OCI-M2 (cell line): Measurements from ENCODE around the gene SEMA4D.

Source experiments
- DNase-seq: peaks from one replicate; lab custom pipeline; 2025; ENCODE audit not compliant: unreplicated experiment; lab: John Stamatoyannopoulos, UW

Gene SEMA4D

DNA sequence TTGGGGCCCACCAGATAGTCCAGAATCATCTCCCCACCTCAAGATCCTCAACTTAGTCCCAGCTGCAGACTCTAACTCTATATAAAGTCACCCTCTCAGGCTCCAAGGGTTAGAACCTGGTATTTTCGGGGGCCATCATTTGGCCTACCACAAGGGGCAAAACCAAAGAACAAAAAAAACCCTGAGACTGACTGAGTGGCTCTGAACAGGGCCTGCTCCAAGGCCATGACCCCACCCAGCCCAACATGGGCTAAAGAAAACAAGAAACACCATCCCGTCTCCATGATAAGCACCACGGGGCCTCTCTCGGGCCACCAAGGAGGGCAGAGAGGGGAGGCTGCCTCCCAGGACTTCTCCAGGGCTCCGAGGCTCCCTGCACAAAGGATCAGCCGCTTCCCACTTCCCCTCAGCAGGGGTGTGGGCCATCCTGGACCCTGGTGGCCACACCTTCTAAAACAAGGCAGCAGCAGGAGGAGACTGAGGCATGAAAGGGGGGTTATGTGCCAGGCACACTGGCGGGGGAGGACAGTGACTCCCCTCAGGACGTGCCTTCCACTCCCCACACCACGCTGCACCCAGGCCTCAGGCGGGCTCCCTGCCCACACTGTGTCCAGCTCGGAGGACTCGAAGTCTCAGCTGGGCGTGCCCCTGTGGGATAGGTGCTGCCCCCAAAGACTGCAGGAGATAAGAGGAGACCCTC, 51.5 kb downstream of the SEMA4D start:
- DNase-seq = no peak

DNA sequence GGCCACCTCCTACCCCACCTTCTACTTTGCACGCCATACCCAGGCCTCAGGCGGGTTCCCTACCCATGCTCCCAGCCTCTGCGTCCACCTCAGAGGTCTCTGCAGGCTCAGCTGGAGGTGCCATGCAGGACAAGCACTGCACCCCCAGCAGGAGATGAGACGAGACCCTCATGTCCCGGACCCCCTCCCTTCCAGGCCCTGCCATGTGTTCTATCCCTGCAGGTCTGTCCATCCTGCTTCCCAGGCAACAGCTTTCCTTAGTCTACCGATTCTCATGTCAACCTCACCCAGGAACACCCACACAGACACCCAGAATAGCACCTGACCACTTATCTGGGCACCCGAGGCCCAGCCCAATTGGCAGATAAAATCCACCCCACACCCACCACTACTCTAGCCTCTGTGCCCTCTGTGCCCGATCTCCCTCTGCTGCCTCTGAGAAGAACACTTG, 52.1 kb downstream of the SEMA4D start:
- no peak for DNase-seq

DNA sequence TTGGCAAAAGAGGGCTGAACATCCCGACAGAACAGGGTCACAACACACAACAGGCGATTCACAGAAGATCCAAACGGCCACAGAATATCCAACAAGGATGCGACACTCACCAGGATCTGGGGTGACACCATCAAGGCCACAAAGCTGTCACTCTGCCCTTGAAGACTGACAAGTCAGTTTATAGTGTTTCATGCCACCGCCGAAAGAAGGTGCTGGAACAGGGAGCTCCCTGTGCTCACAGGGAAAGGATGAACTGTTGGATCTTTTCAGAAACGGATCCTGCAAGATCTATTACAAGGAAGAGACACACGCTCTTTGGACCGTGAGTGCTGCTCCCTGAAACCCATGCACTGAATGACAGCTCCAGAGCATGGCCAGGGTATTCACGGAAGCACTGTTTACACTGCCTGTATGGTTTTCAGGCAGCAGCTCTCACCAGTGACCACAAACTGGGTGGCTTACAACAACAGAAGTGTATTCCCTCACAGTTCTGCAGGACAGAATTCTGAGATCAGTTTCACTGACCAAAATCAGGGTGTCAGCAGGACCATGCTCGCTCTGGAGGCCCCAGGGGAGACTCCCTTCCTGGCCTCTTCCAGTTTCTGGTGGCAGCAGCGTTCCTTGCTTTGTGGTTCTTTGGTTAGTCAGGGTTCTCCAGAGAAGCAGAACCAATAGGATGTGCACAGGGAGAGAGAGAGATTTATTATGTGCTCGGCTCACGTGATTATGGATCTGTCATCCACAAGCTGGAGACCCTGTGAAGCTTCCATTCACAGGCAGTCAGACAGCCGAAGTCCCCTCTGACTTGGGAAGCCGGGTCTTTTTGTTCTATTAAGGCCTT, 52.8 kb downstream of the SEMA4D start:
- no peak for DNase-seq

DNA sequence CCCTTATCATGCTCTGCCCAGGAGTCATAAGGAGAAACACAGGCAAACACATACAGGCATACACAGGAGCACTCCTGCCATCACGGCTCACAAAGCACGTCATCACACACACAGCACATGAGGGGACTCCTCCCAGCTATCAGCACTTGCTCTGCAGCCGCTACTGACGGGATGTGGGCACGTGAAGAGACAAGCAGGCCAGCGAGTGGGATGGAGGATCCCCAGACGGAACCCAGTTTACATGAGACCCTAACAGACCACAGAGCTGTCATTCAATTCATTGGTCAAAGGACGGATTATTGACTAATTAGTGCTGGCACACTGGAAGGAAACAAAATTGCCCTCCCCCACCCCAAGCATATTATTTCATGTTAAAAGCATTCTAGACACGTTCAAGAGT, 53.6 kb downstream of the SEMA4D start:
- no peak for DNase-seq

DNA sequence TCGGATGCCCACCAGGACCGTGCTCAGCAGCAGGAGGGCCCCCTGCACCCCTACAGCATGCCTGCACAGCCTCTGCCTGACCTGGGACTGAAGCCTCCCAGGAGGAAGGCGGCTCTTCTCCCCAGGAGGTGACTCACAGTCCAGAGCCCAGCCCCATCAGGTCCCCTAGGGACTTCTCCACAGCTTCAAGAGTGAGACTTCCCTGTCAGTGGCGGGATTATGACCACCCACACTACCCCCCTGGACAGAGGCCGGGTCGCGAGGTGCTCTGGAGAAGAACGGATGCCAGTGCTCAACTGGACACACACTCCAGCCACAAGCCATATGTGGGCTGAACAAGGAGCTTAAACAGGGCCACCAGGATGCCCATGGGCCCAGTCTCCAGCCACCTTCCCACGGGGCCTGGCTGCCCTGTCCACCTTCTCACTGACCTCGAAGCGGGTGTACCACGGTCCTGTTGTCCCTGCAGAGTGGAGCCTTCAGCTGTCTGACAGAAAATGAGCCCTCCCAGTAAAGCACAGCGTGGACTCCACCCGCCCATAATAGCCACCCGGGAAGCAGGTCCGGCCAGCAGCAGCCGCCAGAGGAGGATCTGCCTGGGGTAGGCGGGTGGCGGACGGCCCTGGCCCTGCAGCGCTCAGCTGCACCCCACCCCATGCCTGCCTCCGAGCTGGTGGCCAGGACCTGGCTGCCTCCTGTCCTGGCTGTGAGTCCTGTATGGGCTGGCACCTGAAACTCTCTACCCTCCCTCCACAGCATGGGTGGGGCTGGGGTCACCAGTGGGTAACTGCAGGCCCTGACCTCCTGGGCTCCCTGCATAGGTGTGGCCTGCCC, 54.7 kb downstream of the SEMA4D start:
- no peak for DNase-seq

DNA sequence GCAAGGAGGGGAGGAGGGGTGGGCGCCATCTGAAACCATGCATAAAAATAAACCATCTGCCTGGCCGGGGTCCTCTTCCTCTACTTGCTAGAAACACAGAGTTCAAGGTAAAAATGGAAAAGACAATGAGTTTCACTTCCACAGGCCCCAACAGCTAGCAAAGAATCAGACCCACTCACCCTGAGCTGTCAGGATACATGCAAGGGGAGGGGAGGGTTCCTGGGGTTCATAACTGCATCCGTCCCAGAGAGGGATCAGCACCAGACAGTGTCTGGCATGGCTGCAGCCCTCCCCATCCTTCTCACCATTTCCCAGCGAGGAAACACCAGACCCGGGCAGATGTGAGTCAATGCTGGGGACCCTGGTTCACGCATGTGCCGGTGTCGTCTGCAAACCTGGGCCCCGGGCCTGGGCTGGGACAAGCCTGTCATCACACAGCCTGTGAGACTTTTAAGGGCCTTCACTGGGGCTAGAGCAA, 55.4 kb downstream of the SEMA4D start:
- DNase-seq = no peak

DNA sequence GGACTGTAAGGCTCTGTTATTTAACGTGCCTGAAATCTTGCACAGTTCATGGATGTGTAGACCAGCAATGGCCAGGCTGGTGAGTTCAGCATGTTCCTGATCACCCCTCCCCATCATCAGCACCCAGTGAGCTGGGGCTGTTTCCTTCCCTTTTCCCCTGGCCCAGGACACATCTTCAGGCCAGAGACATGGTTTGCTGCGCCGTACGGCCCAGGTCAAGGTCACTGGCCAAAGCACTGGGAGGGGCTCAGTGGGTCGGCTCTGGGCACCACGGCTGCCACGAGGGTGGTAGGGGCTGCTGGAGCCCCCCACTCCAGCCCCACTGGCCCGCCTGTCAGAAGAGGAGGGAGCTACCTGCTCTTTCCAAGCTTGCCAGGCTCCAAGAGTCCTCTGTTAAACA, 55.9 kb downstream of the SEMA4D start:
- DNase-seq = no peak

DNA sequence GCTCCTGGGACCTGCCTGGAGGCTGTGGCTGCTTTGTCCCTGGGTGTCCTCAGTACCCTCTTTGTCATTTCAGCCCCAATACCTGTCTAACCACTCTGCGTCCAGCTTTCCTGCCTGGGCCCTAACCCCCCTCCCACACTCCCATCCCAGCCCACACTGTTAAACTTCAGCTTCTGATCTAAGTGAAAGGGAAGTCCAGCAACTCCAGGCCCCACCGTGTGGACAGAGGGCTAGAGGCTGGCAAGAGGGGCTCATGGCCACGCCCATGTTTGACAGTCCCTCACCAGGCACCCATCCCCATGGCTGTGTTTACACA, 56.3 kb downstream of the SEMA4D start:
- DNase-seq = no peak

DNA sequence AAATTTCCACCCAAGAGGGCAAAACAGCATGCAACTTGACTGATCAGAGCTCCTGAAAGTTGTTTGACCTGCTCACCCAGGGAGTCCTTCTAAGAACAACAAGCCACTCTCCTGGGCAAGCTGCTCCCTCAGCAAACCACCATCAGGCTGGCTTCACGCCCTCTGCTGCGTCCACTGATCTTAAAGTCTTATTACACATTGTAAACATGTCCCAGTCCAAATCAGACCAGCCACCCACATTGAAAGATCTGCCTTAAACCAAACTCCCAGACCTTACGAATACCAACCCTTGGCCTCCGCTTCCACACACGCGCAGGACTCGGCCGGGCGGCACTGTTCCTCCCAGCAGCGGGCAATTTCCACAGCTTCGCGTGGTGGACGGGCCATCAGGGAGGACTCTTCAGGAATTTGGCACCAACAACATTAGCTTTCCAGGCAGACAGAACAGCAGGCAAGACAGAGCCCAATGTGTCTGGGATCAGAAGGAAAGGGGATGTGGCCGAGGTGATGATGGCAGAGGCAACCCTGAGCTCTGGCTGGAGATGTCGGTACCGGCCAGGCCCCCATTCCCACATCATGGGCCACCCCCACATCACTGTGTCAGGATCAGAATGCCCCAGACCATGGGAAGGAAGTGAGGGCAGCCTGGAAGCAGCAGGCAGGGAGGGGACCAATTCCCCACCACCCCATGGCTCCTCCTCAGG, 56.8 kb downstream of the SEMA4D start:
- DNase-seq = no peak

DNA sequence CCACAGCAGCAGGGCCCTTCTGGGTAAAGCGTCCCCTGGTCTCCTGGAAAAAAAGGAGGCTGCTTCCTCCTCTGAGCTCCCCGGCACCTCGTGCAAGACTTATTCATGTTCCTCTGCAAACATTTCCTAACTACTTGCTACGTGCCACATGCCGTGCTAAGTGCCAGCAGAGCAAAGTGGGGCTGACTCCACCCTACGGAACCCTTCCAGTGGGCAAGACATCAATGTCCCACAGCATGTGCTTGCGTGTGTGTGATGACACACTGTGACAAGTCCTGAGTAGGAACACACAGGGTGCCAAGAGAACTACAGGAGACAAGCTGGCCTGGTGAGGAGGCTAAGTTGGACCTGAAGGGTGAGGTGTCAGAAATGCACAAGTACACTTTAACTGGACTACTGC, 57.4 kb downstream of the SEMA4D start:
- DNase-seq = no peak

DNA sequence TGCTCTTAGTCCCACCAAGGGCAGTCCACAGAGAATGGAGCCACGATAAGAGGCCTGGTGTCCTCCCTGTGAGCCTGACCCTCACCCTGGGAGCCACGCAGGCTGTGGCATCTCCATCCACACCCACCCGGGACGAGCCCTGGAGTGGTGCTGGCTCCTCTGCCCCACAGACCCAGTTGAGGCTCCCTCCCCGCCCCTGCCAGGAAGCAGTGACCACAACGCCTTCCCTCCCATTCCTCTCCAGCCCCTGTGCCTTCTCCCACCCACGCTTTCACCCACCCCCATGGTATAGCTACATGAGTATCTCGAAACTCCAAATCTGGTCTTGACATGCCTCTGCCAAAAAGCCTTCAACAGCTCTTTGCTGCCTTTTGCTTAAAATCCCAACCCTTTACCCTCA, 57.9 kb downstream of the SEMA4D start:
- no peak for DNase-seq

DNA sequence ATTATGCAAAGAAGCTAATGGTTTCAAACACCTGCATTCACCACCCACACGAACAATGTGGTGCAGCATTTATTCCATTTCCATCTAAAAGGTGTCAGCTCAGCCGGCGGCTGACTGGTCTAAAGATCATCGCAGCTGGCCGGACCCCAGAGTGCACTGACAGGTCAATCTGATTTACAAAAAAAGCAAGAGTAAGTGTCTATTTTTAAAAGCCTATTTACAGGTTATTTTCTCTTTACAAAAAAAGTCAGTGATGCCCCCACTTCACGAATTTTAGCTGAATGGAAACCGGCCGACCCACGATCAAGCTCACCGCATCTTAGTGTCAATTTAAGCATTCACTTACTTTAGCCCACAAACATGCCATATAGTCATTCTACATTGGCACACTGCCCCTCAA, 58.3 kb downstream of the SEMA4D start:
- DNase-seq = no peak

DNA sequence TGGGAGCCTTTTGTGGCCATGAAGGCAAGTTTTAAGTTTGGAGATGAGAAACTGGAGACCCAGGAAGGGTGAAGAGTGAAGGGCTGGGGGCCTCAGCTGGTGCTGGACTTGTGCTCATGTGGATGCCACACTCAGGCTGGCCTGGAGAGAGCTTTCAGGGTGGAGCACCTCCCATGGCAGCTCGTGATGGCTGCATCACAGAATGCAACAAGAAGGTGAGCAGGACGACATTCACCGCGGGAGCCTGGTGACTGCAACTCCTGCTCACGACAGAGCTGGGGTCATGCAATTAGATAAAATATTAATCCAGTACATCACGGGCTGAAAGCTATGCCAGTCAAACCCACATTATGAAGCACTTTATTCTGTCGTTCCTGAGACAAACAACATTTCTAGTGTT, 59.7 kb downstream of the SEMA4D start:
- DNase-seq = no peak

DNA sequence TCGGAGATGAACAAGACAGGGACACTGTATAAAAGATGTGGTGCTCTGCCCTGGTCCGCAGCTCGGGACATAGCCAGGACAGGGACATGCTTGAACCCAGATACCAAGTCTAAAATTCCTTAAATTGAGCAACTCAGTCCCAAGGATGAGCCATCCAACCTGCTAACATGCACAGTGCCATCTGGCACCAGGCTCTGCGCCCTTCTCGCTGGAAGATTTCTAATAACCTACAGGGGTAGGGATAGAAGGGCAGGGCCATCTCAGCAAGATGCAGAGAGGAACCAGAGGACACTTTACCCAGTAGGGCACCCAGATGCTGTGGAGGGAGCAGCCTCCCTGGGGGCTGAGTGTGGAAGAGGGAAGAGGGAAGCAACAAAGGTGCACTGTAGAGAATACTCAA, 60.1 kb downstream of the SEMA4D start:
- DNase-seq = no peak

DNA sequence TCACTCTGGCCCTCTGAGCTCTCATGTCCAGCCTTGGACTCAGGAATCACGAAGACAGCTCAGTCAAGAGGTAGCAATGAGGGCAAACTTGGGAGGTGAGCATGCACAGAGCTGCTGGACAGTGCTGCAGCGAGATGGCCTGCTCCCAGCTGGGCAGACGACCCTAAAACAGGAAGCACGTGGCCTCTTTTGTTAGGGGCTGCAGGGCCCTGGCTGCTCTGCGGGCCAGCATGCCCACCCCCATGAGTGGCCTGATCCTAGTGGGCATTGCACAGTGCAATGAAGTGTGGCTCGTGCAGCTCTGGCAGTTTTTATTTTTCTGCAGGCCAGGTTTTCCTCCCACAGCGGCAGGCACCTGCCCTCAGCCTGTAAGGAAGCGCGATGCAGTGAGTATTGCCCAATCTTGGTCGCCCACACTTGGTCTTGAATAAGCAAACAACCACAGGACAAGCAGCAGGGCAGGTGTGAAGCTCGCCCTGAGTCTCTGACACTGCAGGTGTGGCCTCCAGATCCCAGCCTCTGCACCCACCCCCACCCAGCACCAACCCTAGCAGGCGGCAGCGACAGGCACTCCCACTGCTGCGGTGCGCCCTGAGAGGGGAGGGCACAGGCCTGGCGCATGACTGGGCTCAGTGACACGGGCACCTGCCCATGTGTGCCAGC, 60.8 kb downstream of the SEMA4D start:
- no peak for DNase-seq

DNA sequence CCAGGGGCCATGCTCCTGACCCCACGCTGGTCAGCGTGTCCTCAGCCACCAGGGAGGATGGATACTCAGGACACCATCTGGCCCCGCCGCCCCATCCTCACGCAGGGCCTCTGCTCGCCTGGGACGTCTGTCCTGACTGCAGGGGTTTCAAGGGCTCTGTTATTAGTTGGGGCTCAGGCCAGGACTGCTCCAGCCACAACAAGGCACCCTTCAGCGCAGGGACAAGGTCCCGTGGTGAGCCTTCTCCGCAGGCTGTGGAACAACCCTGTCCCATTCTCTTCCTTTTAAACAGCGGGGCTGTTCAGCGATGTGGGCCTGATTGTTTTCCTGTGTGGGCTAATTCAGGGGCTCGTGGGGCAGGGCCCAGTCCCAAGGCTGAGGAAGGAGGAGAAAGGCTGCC, 61.6 kb downstream of the SEMA4D start:
- DNase-seq = no peak

DNA sequence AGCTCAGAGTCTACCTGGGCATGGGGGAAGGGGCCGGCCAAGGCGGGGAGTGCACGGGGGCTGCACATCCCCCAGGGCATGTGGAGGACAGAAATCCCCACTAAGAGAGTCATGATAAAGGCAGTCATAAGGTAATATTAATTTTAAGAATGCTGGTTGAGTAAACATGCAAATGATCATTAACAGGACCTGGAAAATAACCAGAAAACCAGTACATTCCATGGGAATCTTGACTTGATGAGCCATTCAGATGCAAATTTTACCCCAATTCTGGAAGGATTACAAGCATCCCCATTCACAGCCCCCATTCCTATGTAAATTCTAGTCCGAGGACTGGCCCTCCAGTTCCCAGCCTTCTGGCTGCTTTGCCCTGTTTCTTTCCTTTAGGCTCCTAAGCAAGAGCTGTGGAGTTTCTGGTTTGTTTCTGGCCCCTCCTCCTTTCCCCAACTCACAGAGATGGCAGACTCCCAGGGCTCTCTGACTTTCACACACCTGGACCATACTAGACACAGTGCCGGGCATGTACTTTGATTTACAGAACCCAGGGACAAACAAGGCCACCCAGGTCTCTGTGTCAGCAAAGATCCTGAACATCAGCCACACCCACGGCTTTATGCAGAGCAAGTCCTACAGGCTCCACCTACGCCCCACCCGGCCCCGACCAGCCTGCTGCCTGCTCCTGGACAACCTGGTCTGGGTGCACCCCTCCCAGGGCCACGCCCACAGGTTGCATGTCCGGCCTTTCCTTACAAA, 62.7 kb downstream of the SEMA4D start:
- no peak for DNase-seq

DNA sequence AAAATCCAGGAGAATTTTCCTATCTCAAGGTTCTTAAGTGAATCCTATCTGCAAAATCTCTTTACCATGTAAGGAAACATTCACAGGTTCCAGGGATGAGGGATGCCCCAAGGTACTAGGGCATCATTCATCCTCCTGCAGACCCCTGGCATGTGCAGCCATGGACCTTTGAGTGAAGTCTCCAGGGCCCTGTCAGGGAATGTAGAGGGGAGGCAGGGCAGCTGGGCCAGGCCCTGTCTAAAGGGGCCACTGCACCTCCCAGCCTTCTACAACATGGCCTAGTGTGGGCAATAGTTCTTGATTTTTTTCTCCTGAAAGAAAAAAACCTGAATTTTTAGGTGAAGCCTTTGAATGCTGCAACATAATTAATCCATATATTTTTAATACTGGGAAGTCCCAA, 63.3 kb downstream of the SEMA4D start:
- no peak for DNase-seq

DNA sequence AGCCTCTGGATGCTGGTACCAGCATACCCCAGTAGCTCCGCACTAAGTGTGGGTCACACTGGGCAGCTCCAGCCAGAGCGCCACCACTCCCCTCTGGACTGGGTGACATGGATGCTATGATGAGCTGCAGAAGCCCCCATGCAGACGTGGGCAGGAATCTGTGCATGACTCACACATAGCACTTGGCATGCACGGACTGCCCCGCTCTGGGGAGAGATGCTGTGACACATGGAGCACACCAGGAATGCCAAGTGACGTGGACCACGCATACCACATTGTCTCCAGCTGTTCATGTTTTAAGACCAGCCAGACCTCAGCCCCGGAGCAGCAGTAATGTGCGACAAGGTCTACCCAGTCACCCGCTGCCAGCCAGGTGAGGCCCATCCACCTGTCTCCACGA, 64.1 kb downstream of the SEMA4D start:
- DNase-seq = no peak

DNA sequence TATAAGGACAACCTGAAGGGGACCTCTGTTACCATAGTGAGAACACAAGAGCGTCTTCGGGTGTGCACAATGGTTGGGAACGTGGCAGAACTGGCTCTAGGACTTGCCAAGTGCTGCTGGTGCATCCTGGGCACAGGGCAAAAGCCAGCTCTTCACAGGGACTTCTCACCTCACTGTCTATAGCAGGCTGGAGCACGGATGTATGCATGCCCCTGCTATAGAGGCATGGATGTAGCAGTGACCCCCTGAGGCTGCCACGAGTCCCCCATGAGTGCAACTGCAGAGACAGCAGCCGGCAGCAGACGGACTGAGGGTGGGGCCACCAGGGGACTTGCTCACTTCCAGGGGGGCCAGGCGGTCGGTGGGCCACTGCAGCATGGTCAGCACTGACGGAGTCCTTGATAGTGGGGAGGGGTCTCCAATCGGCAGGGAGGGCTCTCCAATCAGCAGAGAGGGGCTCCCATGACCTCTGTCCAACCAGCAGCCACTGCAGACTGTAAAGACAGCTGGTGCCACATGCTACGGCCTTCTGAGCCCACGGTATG, 64.9 kb downstream of the SEMA4D start:
- DNase-seq = no peak
